ENCODE results near the gene KLC1.

The KLC1 gene

DNA sequence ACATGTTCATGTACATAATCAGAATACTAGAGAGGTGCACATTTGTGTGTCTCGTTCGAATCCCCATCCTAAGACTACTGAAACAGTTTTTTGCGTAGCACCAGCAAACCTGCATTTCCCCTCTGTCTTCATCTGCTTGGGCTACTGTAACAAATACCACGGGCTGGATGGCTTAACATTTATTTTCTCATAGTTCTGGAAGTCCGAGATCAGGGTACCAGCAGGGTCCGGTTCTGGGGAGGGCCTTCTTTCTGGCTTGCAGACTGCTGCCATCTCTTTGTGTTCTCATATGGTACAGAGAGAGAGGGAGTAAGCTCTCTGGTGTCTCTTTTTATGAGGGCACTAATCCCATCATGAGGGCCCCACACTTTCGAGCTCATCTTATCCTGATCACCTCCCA is 30.6 kb downstream of the KLC1 start:
- no peak for DNase-seq (ENCODE audit: low read depth, low spot score)

DNA sequence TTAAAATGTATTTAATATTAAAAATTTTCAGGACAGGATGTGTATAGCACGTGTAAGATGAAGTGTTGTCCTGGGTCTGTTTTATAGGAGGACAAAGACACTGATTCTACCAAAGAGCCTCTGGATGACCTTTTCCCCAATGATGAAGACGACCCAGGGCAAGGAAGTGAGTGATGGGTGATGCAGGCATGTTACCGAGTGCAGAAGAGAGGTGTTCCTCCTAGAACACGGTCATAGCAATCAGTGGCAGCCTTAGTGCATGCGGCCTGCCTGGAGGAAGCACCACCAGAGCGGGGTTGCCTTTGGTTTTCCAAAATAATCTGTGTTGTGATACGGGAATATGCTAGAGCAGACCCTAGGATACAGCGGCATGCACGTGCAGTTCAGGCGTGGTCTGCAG is 33.0 kb downstream of the KLC1 start:
- DNase-seq (ENCODE audit: low read depth, low spot score), result no peak

DNA sequence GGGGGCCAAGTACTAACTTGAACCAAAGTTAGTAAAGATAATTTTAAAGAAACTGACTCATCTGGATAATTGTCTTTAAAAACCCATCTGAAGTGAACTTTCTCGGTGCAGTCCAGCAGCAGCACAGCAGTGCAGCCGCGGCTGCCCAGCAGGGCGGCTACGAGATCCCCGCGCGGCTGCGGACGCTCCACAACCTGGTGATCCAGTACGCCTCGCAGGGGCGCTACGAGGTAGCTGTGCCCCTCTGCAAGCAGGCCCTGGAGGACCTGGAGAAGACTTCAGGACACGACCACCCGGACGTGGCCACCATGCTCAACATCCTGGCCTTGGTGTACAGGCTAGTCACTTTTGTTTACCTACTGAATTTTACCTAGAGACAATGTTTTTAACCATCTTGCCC is 33.6 kb downstream of the KLC1 start:
- no peak for DNase-seq (ENCODE audit: low read depth, low spot score)

DNA sequence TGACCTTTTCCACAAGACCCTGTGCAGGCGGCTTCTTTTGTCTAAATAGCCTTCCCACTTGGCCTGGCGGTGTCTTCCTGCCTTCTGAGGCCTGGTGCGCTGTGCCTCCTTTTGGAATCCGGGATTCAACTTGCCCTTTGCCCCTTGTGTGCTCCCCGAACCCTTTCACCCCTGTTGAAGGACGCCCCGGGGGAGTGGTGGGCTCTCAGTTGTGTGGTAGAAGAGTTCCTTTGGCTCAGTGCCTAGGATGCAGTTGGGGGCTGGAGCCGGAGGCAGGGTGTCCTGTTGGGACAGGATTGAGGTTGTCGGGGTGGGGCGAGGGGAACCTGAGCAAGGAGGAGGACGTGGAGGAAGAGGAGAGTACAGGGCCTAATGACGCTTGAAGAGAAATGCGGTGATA is 34.5 kb downstream of the KLC1 start:
- no peak for DNase-seq (ENCODE audit: low read depth, low spot score)

DNA sequence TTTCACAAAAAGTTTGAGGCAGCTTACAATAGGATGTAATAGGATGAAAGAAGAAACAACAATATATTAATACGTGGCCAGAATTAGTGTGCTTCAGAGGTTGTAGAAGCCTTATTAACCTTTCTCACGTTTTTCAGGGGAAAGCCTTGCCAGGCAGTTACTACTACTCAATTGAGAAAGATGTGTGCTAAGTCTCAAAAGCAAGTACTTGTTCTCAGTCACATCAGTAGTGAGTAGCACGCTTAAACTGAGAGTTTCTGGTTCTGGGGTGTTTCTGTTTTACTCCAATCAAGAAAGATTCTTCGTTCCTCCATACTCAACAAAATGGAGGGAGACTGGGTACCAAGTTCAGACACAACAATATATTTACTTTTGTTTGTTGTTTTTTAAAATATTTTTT is 38.7 kb downstream of the KLC1 start:
- DNase-seq (ENCODE audit: low read depth, low spot score), result no peak

DNA sequence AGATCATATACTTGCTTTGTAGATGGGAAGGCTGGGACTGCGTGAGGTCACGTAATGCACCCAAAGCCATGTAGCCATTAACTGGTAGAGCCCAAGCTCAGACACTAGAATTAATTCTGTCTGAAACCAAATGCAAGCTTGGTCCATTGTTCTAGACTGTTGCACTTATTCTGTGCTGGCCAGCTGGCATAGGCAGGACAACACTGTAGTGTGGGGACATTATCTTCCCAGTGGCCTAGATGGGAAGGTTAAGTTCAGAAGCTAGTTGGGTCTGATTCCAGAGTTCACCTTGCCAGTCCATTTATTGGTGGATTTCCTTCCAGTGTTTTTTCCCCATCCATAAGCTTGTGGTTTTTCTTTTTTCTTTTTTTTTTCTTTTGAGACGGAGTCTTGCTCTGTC is 39.1 kb downstream of the KLC1 start:
- DNase-seq (ENCODE audit: low read depth, low spot score), result no peak

DNA sequence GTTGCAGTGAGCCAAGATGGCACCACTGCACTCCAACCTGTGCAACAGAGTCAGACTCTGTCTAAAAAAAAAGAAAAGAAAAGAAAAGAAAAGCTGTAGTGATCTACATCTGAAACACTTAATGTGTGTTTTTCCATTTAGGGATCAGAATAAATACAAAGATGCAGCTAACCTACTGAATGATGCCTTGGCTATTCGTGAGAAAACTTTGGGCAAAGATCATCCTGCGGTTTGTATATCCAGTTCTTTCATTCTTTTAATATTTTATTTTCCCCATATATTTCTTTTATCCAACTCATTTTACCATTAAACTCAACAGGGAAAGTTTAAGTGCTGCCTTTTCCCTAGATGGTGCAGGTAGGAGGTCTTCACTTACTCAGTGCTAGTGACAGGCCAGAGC is 40.4 kb downstream of the KLC1 start:
- DNase-seq (ENCODE audit: low read depth, low spot score), result no peak

DNA sequence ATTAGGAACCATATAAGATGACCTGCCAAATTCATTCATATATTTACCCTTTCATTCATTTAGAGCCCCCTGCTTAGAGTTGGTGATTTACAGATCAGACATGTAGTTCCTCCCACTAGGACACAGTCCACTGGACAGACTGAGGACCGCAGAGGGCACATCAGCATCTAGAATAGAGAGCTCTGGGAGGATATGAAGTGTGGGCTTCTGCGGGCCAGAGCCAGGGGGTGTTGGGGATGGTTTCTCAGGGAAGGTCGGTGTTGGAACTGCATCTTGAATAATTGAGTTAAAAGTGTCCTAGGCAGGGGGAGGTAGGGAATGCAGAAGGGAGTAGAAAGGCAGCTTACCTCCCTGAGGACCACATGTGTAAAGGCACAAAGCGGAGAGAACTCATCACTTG is 42.9 kb downstream of the KLC1 start:
- no peak for DNase-seq (ENCODE audit: low read depth, low spot score)

DNA sequence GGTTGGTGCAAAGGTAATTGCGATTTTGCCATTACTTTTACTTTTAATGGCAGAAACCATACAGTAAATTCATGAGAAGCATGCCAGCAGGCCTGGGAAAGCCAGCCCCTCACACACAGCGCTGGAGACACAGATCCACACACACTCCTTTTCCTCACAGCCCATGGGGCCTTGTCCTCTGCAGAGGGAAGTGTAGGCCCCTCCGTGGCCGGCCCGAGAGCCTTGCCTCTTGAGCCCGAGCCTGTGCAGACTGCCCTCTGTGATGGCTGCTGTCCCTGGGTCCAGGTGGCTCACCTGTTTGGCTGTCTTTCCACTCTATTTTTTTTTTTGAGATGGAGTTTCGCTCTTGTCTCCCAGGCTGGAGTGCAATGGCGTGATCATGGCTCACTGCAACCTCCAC is 46.9 kb downstream of the KLC1 start:
- DNase-seq (ENCODE audit: low read depth, low spot score), result no peak

DNA sequence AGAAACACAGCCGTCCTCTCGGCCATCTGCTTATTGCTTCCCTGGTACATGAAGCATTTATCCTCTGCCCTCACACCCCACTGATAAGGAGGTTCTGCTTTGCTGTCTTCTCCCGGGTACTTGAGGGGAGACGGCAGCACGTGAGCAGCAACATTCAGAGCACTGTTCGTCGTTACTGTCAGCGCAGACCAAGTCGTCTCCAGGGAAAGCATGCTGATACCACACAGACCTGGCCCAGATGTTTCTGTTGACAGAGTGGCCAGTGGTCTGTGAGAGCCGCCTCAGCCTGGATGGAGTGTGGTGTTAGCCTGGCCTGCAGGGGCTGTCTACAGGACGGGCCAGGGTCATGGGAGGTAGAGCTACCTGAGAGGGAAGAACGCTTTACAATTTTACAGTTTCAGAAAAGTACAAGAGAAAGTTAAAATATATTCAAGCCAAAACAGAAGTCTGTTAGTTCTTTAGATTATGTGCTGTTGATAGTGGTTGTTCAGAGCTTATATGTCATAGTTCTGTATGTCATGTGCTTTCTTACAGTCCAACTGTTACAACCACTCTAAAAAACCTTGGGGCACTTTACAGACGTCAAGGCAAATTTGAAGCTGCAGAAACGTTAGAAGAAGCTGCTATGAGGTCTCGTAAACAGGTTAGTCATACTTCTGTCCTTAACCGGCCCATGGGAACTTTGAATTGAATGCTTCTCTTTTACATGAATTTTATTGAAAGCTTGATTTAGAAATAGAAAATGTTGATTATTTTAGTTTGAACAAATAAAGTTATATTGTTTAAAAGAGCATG is 48.1 kb downstream of the KLC1 start:
- DNase-seq (ENCODE audit: low read depth, low spot score), result no peak

DNA sequence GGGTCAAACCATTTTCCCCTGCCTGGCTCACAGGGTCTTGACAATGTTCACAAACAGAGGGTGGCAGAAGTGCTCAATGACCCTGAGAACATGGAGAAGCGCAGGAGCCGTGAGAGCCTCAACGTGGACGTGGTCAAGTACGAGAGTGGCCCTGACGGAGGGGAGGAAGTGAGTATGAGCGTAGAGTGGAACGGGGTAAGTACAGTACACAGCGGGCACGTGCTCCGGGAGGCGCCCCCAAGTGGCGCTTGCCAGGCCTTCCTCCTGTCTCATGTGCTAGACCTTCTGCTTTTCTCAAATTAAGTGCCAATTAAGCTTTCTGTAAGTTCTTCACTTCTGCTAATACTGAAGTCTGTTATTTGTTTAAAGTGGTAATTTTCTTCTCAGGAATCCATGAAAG is 50.3 kb downstream of the KLC1 start:
- no peak for DNase-seq (ENCODE audit: low read depth, low spot score)

DNA sequence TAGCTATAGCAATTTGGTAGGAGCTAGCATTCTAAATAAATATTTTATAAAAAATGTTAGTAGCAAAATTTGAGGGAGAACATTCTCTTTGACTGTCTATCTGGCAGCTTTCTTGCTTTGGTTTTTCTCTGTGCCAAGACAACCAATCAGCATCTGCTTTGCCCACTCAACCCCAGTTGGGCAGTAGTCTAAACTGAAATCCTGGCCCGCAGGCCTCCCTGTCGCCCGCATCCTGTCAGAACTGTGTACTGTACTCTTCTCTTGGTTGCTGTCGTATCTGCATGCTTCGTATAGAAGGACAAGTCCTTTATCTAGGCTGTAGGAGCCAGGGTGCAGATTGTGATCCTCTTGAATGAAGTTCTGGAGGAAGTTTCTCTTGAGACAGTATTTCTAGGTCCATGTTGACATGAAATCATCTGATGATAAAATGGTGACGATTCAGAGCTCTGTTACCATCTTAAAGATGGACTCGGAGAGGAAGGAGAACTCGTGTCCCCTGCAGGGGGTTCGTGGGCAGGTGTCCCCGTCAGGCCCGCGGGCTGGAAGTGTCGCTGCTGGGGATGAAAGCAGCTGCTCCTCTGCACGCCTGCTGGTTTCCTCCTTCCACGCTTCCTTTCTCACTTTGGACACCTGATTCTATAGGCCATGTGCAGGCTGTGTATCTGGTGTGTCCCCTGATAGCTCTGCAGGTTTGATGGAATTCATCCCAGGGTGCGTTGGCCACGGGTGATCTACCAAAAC is 51.6 kb downstream of the KLC1 start:
- no peak for DNase-seq (ENCODE audit: low read depth, low spot score)

DNA sequence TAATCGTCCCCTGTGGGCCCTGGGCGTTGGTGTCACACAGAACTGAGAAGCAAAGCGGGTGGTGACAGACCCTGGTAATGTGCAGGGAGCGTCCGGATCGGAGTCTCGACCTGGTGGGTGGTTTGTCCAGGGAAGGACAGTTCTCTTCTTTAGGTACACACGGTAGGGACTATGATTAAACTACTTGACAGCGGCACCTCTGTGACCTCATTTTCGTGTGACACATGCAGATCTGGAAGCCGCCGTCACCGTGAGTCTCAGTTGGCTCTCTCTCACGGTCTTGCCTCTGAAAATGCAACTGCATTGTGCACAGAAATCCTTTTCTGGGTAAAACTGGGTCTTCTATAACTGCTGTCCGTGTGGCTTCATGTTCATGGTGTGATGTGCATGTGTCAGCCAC is 54.1 kb downstream of the KLC1 start:
- DNase-seq (ENCODE audit: low read depth, low spot score), result no peak

DNA sequence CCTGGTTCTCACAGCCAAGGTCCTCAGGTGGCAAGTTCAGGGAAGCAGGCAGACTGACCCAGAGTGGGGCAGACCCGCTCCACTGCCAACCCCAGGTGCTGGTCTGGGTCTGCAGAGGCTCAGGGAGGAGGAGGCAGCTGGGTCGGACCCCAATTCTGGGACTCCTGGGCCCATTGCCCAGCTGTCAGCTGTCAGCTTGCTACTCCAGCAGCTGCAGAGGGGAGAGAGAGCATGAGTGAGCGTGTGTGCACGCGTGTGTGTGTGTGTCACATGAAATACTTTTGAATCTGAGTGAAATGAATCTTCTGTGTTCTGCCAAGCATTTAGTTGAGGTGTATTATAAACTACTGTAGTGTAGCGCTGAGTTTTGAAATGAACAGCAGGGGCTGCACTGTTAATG is 55.5 kb downstream of the KLC1 start:
- DNase-seq (ENCODE audit: low read depth, low spot score), result no peak

DNA sequence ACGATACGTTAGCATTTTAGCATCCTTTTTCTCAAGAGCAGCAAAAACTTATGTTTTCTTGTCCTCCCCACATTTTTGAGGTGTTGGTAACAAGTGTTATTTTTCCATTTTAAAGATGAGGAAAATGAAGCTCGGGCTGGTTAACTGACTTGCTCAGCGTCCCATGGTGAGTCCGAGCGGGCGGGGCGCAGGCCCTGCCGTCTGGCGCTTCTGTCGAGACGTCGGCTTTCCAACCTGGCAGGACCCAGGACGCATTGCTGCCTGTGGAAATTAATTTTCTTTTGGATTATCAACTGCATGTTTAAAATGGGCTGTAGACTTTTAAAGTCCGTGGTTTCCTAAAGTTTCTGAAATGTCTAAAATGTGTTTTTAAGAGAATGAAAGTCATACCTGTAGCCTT is 55.9 kb downstream of the KLC1 start:
- no peak for DNase-seq (ENCODE audit: low read depth, low spot score)

DNA sequence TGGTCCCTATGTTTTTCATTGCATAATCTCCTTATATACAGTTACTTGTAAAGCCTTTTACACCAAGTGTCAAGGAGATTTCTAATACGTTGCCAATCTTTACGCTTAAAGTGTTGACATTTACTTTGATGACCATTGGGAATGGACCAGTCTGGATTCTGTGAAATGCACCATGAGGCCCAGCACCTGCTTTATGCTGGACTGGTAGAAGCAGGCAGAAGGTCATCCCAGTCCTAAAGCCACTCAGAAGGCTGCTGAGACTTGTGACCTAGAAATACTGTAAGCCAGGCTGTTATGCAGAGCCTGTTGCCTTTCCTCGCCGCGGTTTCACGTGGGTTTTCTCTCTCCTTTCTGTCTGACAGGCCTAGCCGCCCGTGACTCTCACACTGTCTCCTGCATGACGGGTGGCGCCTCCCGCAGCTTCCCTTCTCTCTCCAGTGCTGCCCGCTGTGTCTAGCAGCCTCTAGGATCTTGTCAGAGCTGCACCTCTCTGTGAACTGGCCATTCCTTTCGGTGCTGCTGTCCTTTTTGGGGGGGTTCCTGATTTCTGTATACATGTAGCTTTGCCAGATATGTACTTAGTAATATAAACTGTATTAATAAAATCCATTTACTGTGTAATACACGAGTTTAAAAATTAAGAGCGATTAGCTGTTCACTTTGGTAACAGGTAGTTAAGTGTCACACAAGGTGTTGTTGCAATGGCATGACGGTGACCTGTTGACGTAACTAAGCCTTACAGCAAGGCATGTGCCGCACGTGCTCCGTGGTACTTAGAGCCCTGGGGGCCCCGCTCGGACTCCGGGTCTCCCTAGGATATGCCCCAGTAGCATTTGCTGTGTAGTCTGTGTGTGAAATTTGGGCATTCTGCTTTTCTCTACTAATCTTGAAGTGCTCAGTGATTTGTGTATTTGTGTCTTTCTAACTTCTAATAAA is 56.5 kb downstream of the KLC1 start:
- DNase-seq (ENCODE audit: low read depth, low spot score), result no peak

DNA sequence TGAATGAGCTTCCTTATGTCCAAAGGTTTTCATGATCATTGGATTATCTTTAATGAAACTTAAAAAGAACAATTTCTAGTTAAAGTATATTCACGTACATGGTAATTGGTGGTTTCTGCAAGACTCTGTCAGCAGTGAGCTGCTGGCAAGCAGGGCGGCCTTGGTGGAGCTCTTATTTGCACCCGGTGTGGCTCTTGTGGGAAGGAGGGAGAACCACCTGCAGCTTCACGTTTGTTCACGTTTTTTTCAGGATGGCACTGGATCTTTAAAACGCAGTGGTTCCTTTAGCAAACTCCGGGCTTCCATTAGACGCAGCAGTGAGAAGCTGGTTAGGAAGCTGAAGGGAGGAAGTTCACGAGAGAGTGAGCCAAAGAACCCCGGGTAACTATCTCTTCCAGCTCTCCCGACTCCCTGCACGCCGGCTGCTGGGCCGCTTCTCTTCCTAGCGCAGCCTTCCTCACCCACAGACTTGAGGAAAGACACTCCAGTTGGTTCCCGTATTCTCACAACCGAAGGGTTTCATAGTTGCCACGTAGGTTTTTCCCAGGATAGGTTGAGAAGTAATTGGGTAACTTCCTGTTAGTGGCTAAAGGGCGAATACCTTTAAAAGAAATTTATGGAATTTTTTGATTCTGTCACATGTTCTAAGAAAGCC is 57.9 kb downstream of the KLC1 start:
- DNase-seq (ENCODE audit: low read depth, low spot score), result no peak

DNA sequence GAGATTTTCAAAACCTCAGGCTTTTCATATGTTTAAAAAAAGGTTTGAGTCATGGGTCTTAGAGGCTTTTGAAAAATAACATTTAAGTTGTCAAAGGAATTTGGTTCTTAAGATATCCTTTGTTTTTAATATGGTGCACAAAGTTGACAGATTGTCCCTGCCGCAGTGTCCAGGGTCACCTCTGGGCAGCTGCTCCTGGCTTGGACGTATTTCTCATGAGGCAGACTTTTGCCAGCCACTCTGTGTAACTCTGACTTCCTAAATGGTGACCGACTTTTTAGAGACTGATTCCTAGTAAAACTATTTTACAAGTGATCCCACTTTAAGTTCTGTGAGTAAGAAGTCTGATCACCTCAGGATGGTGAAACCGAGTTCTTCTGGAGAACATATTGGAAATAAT is 58.7 kb downstream of the KLC1 start:
- DNase-seq (ENCODE audit: low read depth, low spot score), result no peak

DNA sequence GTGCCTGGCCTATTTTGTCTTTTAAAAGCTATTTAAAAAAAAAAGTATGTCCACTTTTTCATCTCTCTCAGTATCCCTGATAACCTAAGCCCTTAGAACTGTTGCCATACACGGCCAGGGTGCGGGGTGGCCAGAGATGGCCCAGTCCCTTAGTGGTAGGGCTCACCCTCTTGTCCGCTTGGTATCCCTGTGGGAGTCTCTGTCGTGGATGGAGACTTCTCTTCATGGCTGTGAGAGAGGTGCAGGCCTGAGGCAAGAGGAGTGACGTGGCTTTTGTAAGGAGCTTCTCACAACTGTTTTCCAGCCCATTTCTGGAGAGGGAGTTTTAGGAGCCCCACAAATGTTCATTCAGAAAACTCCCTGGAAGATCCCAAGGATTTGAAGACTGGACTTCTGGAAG is 59.4 kb downstream of the KLC1 start:
- no peak for DNase-seq (ENCODE audit: low read depth, low spot score)

DNA sequence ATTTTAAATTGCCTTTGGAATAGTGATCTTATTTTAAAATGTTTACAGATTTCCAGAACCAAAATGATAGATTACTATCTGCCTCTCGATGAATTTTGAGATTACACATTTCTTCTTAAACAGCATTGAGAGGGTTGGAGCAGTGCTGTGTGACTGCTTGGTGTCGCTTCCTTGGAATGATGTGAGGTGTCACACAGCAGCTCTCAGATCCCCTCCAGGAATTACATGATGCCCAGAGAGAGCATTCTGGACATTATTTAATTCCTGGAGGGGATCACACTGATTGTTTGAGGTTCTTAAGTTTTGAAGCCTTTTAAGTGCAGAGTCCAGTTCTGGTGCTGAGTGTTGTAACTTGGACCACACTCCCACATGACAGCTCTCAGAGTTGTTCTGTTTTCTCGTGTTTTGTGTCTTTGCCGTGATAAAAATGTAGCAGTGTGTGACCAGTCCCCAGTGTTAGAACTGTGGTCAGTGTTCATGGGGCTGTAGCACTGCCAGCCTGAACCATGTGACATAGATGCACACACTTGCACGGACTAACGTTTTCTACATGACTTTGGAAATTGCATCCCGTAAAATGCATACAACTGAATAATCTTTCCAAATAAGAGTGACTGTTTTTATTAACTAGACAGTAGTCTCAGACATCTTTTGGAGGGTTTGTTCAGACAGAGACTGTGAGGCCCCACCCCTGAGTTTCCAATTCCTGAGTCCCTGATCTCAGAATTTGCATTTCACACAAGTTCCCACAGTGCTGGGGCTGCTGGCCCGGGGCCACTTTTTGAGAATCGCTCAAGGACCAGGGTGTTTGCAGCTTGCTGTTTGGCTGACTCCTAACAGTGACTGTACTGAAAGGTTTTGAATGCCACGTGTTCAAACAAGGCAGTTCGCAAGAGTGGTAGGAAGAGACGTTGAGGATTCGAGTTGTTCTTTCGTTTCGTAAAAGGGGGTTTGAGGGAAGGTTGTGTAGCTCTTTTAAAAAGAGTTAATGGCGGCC is 60.2 kb downstream of the KLC1 start:
- DNase-seq (ENCODE audit: low read depth, low spot score), result no peak

DNA sequence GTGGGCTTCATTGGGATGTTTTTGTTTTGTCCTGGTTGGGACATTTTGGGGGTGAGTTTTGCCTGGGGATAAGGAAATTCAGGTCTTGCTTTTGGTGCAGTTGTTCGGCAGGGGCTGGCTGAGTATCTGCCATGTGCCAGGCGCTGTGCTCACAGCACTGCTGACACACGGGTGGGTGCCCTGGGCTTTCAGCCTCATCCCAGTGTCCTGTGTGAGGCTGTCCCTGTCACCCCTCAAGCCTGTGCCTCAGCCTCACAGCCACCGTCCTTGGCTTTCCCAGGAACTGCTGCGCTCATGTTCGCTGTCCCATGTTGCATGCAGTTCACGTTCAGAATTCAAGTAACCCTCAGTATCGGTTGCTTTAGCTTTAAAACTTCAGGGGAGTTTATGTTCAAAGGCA is 61.3 kb downstream of the KLC1 start:
- DNase-seq (ENCODE audit: low read depth, low spot score), result no peak
